ENCODE measurements around the gene PIGZ.

Gene PIGZ

DNA sequence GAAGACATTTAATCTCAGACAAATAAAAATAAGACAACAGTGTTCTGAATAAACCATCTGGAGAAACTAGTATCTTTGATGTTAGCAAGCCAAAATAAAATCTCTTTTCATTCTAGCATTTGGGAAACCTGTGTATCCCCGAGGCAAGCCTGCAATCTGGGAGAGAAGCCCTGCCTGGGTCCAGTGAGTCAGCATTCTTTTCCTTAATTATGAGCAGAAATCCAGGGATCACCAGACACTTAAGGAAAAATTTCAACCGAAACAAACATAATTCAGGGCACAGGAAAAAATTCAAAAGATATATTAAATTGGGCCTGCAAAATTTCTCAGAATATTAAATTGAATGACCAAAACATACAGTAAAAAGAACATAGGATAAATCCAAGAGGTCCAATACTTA, 30.5 kb downstream of the PIGZ start:
- TF ChIP-seq EZH2phosphoT487 (IDR thresholded peaks at IDR 0.05; ENCODE audit: low read depth) (no peak), CTCF (IDR thresholded peaks at IDR 0.05; ENCODE audit: low read depth, low read length) (no peak)
- Histone ChIP-seq H3K27me3 (ENCODE audit: low read depth, low read length) (no peaks in the 10 kb centered on the region), H3K79me2 (ENCODE audit: low read length) (peaks cover 52% of the 10 kb centered on the region), H3K4me3 (ENCODE audit: low read length) (no peak overlapping the region), H3K36me3 (replicated peaks; ENCODE audit: low read depth, low read length) (peaks cover 60% of the 10 kb centered on the region), H3K9ac (ENCODE audit: low read length) (no peak overlapping the region), H3K27ac (ENCODE audit: low read length) (no peak overlapping the region), H3K9me3 (ENCODE audit: insufficient read depth, low read length) (no peaks in the 10 kb centered on the region), H3K4me1 (ENCODE audit: low read length) (peaks cover 17% of the 10 kb centered on the region), H4K20me1 (ENCODE audit: insufficient read depth, low read length) (no peaks in the 10 kb centered on the region), H3K4me2 (ENCODE audit: low read length) (no peak overlapping the region), H2AFZ (ENCODE audit: low read depth, low read length) (no peak overlapping the region)

DNA sequence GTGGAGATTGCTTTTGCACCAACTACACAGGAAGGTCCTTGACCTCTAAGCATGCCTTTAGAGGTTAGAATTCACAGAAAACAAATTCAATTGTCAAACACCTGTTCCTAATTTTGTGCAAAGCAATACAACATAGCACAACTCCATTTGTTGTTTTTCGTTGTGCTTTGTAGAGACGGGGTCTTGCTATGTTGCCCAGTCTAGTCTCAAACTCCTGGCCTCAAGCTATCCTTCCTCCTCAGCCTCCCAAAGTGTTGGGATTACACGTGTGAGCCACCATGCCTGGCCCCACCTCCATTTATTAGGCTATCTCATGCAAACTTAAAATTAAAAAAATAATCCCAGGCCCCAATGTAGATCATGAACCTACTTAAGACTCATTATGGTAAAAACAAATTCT, 32.3 kb downstream of the PIGZ start:
- Histone ChIP-seq H3K9me3 (ENCODE audit: insufficient read depth, low read length) (no peaks in the 10 kb centered on the region), H3K27me3 (ENCODE audit: low read depth, low read length) (no peaks in the 10 kb centered on the region), H3K9ac (ENCODE audit: low read length) (no peak overlapping the region), H2AFZ (ENCODE audit: low read depth, low read length) (no peak overlapping the region), H3K36me3 (replicated peaks; ENCODE audit: low read depth, low read length) (peaks cover 69% of the 10 kb centered on the region), H4K20me1 (ENCODE audit: insufficient read depth, low read length) (no peaks in the 10 kb centered on the region), H3K4me3 (ENCODE audit: low read length) (no peak overlapping the region), H3K4me1 (ENCODE audit: low read length) (peaks cover 17% of the 10 kb centered on the region), H3K79me2 (ENCODE audit: low read length) (peaks cover 36% of the 10 kb centered on the region), H3K27ac (ENCODE audit: low read length) (no peak overlapping the region), H3K4me2 (ENCODE audit: low read length) (no peak overlapping the region)
- no peak for TF ChIP-seq CTCF (IDR thresholded peaks at IDR 0.05; ENCODE audit: low read depth, low read length)

DNA sequence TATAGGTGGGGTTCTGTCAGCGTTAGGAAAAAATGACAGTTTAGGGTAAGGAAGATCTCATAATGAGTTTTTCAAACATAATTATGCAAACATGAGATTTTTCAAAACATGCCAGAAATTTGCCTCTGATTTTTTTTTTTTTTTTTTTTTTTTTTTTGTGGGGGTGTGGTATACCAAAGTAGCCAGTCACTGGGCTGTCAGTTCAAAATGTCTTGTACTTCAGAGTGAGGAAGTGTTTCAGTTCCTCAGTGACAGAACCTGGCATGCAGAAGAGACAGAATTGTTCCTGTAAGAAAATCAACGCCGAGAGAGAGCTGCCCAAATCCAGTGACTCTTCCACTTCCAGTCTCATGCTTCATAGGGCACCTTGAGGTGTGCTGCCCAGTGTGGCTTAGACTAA, 36.0 kb downstream of the PIGZ start:
- Histone ChIP-seq H3K79me2 (ENCODE audit: low read length) (peaks cover 2% of the 10 kb centered on the region; the same call in 1 of the 2 replicates), H3K27me3 (ENCODE audit: low read depth, low read length) (no peaks in the 10 kb centered on the region), H4K20me1 (ENCODE audit: insufficient read depth, low read length) (no peaks in the 10 kb centered on the region), H2AFZ (ENCODE audit: low read depth, low read length) (no peak overlapping the region), H3K9me3 (ENCODE audit: insufficient read depth, low read length) (no peaks in the 10 kb centered on the region), H3K36me3 (replicated peaks; ENCODE audit: low read depth, low read length) (peaks cover 56% of the 10 kb centered on the region), H3K4me2 (ENCODE audit: low read length) (no peak overlapping the region), H3K4me3 (ENCODE audit: low read length) (no peak overlapping the region), H3K9ac (ENCODE audit: low read length) (no peak overlapping the region), H3K4me1 (ENCODE audit: low read length) (no peaks in the 10 kb centered on the region; the same call in 1 of the 2 replicates), H3K27ac (ENCODE audit: low read length) (peak overlapping the region; percentile 25; the same call in 1 of the 2 replicates)
- TF ChIP-seq CTCF (IDR thresholded peaks at IDR 0.05; ENCODE audit: low read depth, low read length) = no peak
- TF ChIP-seq EZH2phosphoT487 (IDR thresholded peaks at IDR 0.05; ENCODE audit: low read depth) = no peak

- Histone ChIP-seq H3K4me2 (ENCODE audit: low read length) (no peak overlapping the region), H3K36me3 (replicated peaks; ENCODE audit: low read depth, low read length) (peaks cover 51% of the 10 kb centered on the region)
- TF ChIP-seq CTCF (IDR thresholded peaks at IDR 0.05; ENCODE audit: low read depth, low read length) (no peak), EZH2phosphoT487 (IDR thresholded peaks at IDR 0.05; ENCODE audit: low read depth) (no peak)
Measured at GRCh38 chr3:196931828-196932587, 36.6 kb downstream of the PIGZ start.

More at GRCh38 chr3:196931828-196932587, 36.6 kb downstream of the PIGZ start:
- Histone ChIP-seq H3K4me1 (ENCODE audit: low read length) (no peaks in the 10 kb centered on the region; the same call in 1 of the 2 replicates), H3K4me3 (ENCODE audit: low read length) (no peak overlapping the region), H4K20me1 (ENCODE audit: insufficient read depth, low read length) (no peaks in the 10 kb centered on the region), H3K27ac (ENCODE audit: low read length) (peak overlapping the region; percentile 25; the same call in 1 of the 2 replicates), H3K79me2 (ENCODE audit: low read length) (no peaks in the 10 kb centered on the region), H3K9ac (ENCODE audit: low read length) (no peak overlapping the region), H3K9me3 (ENCODE audit: insufficient read depth, low read length) (no peaks in the 10 kb centered on the region), H3K27me3 (ENCODE audit: low read depth, low read length) (no peaks in the 10 kb centered on the region), H2AFZ (ENCODE audit: low read depth, low read length) (no peak overlapping the region)

All from OCI-LY3 (cell line).